ENCODE data around the gene RBBP7.

DNA sequence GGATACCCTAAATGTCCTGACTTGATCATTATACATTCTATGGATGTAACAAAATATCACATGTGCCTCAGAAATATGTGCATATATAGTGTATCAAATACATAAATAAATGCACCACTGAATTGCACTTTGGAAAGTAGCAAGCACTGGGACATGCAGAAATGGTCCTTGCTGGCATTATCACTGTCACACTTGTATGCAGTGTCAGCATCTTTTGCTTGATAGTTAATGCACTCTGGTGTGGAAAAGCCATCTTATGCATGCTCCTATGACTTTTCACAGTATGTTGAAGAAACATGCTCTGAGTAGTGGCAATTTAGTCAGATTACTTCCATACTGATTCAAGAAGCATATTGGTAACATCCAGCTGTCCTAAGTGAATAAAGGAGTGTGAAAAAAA is 48.8 kb upstream of the RBBP7 start:
- TF ChIP-seq POLR2A (IDR thresholded peaks at IDR 0.05): no peak
- TF ChIP-seq, protein P1, sequence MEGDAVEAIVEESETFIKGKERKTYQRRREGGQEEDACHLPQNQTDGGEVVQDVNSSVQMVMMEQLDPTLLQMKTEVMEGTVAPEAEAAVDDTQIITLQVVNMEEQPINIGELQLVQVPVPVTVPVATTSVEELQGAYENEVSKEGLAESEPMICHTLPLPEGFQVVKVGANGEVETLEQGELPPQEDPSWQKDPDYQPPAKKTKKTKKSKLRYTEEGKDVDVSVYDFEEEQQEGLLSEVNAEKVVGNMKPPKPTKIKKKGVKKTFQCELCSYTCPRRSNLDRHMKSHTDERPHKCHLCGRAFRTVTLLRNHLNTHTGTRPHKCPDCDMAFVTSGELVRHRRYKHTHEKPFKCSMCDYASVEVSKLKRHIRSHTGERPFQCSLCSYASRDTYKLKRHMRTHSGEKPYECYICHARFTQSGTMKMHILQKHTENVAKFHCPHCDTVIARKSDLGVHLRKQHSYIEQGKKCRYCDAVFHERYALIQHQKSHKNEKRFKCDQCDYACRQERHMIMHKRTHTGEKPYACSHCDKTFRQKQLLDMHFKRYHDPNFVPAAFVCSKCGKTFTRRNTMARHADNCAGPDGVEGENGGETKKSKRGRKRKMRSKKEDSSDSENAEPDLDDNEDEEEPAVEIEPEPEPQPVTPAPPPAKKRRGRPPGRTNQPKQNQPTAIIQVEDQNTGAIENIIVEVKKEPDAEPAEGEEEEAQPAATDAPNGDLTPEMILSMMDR (IDR thresholded peaks at IDR 0.05): no peak
